Upper lobe of left lung (tissue), 6 donors: ENCODE data around the gene AKAP8L. TPM values are rescaled to one million over a fixed set of nuclear protein-coding genes. Genes with fewer than 3 reads are reported as not detected.
A peak's percentile ranks its signal among the peaks of the same experiment; 100 is the strongest.

Experiments used
- ATAC-seq, 2 donors: fragments of 200-7000 bp; cut with Tn5 transposase; one replicate each; pipeline ENCODE4 v1.9.1; 2022; ENCODE audit warnings: mild to moderate bottlenecking in 2 of 2, moderate library complexity in 2 of 2; ENCODE audit not compliant: low FRiP score in 2 of 2
- DNase-seq, 2 donors: peaks; one replicate each; pipeline ENCODE4 v3.0.0-alpha.2; 2019 to 2020
- H3K27ac ChIP-seq, 4 donors: fragments of 200-600 bp; sonication (generic); one replicate each; pipeline ENCODE4 v1.5.1; 2016 to 2019
- H3K27me3 ChIP-seq, 4 donors: fragments of 200-600 bp; sonication (generic); one replicate each; pipeline ENCODE4 v1.5.1; 2017 to 2019
- H3K36me3 ChIP-seq, 4 donors: fragments of 200-600 bp; sonication (generic); one replicate each; pipeline ENCODE4 v1.5.1; 2016 to 2019
- H3K4me1 ChIP-seq, 4 donors: fragments of 200-600 bp; sonication (generic); one replicate each; pipeline ENCODE4 v1.5.1; 2018 to 2019
- H3K4me3 ChIP-seq, 4 donors: fragments of 200-600 bp; sonication (generic); one replicate each; pipeline ENCODE4 v1.5.1; 2017 to 2019; ENCODE audit warnings: mild to moderate bottlenecking in 2 of 4, moderate library complexity in 1 of 4
- H3K9me3 ChIP-seq, 4 donors: fragments of 200-600 bp; sonication (generic); one replicate each; pipeline ENCODE4 v1.5.1; 2018 to 2019
- CTCF ChIP-seq, 6 experiments: fragments of 450-650 bp in 4 of 6; fragments of 200-600 bp in 2 of 6; sonication (generic) in 2 of 6; IDR thresholded peaks; one replicate each; pipeline ENCODE4 v1.5.1; 2016 to 2019; ENCODE audit warnings: antibody characterized with exemption in 6 of 6
- EP300 ChIP-seq, 4 donors: sonication (generic); formaldehyde crosslinking; IDR thresholded peaks; one replicate each; pipeline ENCODE4 v1.5.1; 2017; ENCODE audit warnings: antibody characterized with exemption in 4 of 4, control low read depth in 2 of 4
- POLR2A ChIP-seq, 4 donors: fragments of 450-650 bp; IDR thresholded peaks; one replicate each; pipeline ENCODE4 v1.5.1; 2016 to 2017; ENCODE audit warnings: antibody characterized with exemption in 4 of 4, mild to moderate bottlenecking in 2 of 4
- POLR2AphosphoS5 ChIP-seq, 2 donors: sonication (generic); formaldehyde crosslinking; IDR thresholded peaks; one replicate each; pipeline ENCODE4 v1.5.1; 2017; ENCODE audit warnings: antibody characterized with exemption in 2 of 2
- WGBS, 2 donors: methylation state at CpG; one replicate each; pipeline ENCODE4 v1.1.5; 2017 to 2018; 5-methylcytosine and 5-hydroxymethylcytosine counted together
- total RNA-seq, 6 donors: library from RNA; depleted of rRNA in 4 of 6; stranded (reverse); fragments of >200 nt in 4 of 6; gene quantifications; one replicate each; pipeline versions ENCODE4 v1.1.0 to v1.2.1, GENCODE V29; 2016 to 2021
- donor health status: DM: no; HTN: no; CAD: no; lungs with moderate emphysema.
- donor health status: DM: no; HTN: yes; CAD: no; lungs with severe emphysema.

Gene AKAP8L
- total RNA-seq, 6 donors from 2014 or later = 79.8 to 476 (median 91.2) TPM

GRCh38 chr19:15402411-15403150, 16.2 kb downstream of the AKAP8L start:
- no peaks in the 10 kb centered on the region for H3K9me3 ChIP-seq
- H3K36me3 ChIP-seq = peaks cover 29 to 68% (median 55%) of the 10 kb centered on the region in 4 donors
- TF ChIP-seq EP300 (IDR thresholded peaks at IDR 0.05) (no peak), POLR2AphosphoS5 (IDR thresholded peaks at IDR 0.05) (no peak), POLR2A (IDR thresholded peaks at IDR 0.05) (no peak), CTCF (IDR thresholded peaks at IDR 0.05) (no peak)
- peaks cover 22 to 37% (median 27%) of the 10 kb centered on the region in 4 donors for H3K4me1 ChIP-seq
- no peak overlapping the region for H3K27ac ChIP-seq
- ATAC-seq (no peak), DNase-seq (peak in 1 of 2 donors; percentile 21)
- H3K27me3 ChIP-seq = no peaks in the 10 kb centered on the region
- no peak overlapping the region for H3K4me3 ChIP-seq
- WGBS, 2 donors = 86 to 90% methylated on average over 10 to 13 of the region's 15 CpGs

GRCh38 chr19:15401397-15401710, 17.4 kb downstream of the AKAP8L start:
- H3K27me3 ChIP-seq = no peaks in the 10 kb centered on the region
- peaks cover 16 to 29% (median 22%) of the 10 kb centered on the region in 4 donors for H3K4me1 ChIP-seq
- no peak overlapping the region for H3K4me3 ChIP-seq
- H3K27ac ChIP-seq = no peak overlapping the region
- TF ChIP-seq POLR2A (IDR thresholded peaks at IDR 0.05) = no peak
- no peak for TF ChIP-seq EP300 (IDR thresholded peaks at IDR 0.05)
- TF ChIP-seq POLR2AphosphoS5 (IDR thresholded peaks at IDR 0.05) = no peak
- TF ChIP-seq CTCF (IDR thresholded peaks at IDR 0.05) = no peak
- peaks cover 40 to 79% (median 68%) of the 10 kb centered on the region in 4 donors for H3K36me3 ChIP-seq
- no peak for DNase-seq
- H3K9me3 ChIP-seq = no peaks in the 10 kb centered on the region
- ATAC-seq = no peak
- 96% methylated on average over 15 to 17 of the region's 17 CpGs for WGBS, 2 donors

- H3K9me3 ChIP-seq = no peaks in the 10 kb centered on the region
- H3K27me3 ChIP-seq = no peaks in the 10 kb centered on the region
- H3K36me3 ChIP-seq = peaks cover 44 to 84% (median 71%) of the 10 kb centered on the region in 4 donors
- TF ChIP-seq EP300 (IDR thresholded peaks at IDR 0.05) (no peak), POLR2AphosphoS5 (IDR thresholded peaks at IDR 0.05) (no peak), CTCF (IDR thresholded peaks at IDR 0.05) (no peak), POLR2A (IDR thresholded peaks at IDR 0.05) (no peak)
- no peak for ATAC-seq
- peaks cover 16 to 25% (median 22%) of the 10 kb centered on the region in 4 donors for H3K4me1 ChIP-seq
- no peak overlapping the region for H3K4me3 ChIP-seq
- 91 to 96% methylated on average over 8 to 29 of the region's 29 CpGs for WGBS, 2 donors
- no peak overlapping the region for H3K27ac ChIP-seq
- peak in 1 of 2 donors; percentile 80 for DNase-seq
These were observed 18.0 kb downstream of the AKAP8L start for GRCh38 chr19:15400521-15401396.

DNA sequence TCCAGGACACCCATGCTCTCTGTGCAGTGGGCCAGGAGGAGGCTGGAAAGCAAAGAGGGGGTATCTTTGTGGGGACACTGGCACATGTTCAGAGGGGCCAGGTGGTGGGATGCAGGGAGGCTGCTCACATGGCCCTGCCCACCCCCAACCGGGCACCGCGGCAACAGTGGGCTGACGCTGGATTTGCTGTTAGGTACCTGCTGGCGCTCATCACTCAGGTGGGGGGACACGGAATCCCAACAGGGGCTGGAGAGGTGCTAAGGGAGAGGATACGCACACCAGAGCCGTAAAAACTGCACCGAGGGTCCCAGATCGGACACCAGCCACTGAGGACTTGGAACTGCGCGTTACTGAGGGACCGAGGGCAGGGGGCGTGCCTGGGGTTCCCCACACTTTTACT, 19.2 kb downstream of the AKAP8L start:
- Histone ChIP-seq H3K9me3 (no peaks in the 10 kb centered on the region), H3K27ac (no peak overlapping the region), H3K4me1 (peaks cover 8 to 14% (median 13%) of the 10 kb centered on the region in 4 donors), H3K36me3 (peaks cover 44 to 93% (median 78%) of the 10 kb centered on the region in 4 donors), H3K4me3 (no peak overlapping the region), H3K27me3 (no peaks in the 10 kb centered on the region)
- WGBS, 2 donors = 95 to 100% methylated on average over 8 to 14 of the region's 14 CpGs
- TF ChIP-seq POLR2AphosphoS5 (IDR thresholded peaks at IDR 0.05) (no peak), EP300 (IDR thresholded peaks at IDR 0.05) (no peak), POLR2A (IDR thresholded peaks at IDR 0.05) (no peak), CTCF (IDR thresholded peaks at IDR 0.05) (no peak)
- ATAC-seq (no peak), DNase-seq (no peak)
